ENCODE data around the gene GLOD4.
A peak's percentile ranks its signal among the peaks of the same experiment; 100 is the strongest.
"Not testable (repeated sequence)": the region's sequence is repeated elsewhere in the genome, so short reads cannot be mapped to it uniquely, and the experiment has no call there.

The GLOD4 gene

GRCh38 chr17:801660-802059 lies 19.6 kb upstream of the GLOD4 start:
- DNase-seq: no peak

GRCh38 chr17:800446-801242 lies 18.6 kb upstream of the GLOD4 start:
- no peak for DNase-seq

- no peak for DNase-seq
These were observed 17.2 kb upstream of the GLOD4 start for GRCh38 chr17:799261-799660.

GRCh38 chr17:798246-798645 lies 16.2 kb upstream of the GLOD4 start:
- no peak for DNase-seq

- no peak for DNase-seq
These were observed 15.3 kb upstream of the GLOD4 start for GRCh38 chr17:797236-797840.

- no peak for DNase-seq
These were observed 14.5 kb upstream of the GLOD4 start for GRCh38 chr17:796609-797008.

GRCh38 chr17:795721-796120 lies 13.6 kb upstream of the GLOD4 start:
- no peak for DNase-seq

GRCh38 chr17:795276-795675 lies 13.2 kb upstream of the GLOD4 start:
- no peak for DNase-seq

GRCh38 chr17:794876-795275 lies 12.8 kb upstream of the GLOD4 start:
- DNase-seq: peak; percentile 40

GRCh38 chr17:792277-792676 lies 10.2 kb upstream of the GLOD4 start:
- DNase-seq: no peak

GRCh38 chr17:791829-792228 lies 9.7 kb upstream of the GLOD4 start:
- DNase-seq: no peak

GRCh38 chr17:790874-791247 lies 8.8 kb upstream of the GLOD4 start:
- DNase-seq: not testable (repeated sequence)

- not testable (repeated sequence) for DNase-seq
These were observed 8.1 kb upstream of the GLOD4 start for GRCh38 chr17:789931-790873.

GRCh38 chr17:789160-789840 lies 7.2 kb upstream of the GLOD4 start:
- no peak for DNase-seq

- no peak for DNase-seq
These were observed 6.5 kb upstream of the GLOD4 start for GRCh38 chr17:788551-788950.

GRCh38 chr17:787641-788221 lies 5.7 kb upstream of the GLOD4 start:
- DNase-seq: no peak

GRCh38 chr17:785901-786300 lies 3.8 kb upstream of the GLOD4 start:
- DNase-seq: not testable (repeated sequence)

- no peak for DNase-seq
These were observed 2.1 kb upstream of the GLOD4 start for GRCh38 chr17:784143-784542.

GRCh38 chr17:778096-778495 lies 4.0 kb downstream of the GLOD4 start:
- no peak for DNase-seq

- no peak for DNase-seq
These were observed 7.8 kb downstream of the GLOD4 start for GRCh38 chr17:774313-774584.

- no peak for DNase-seq
These were observed 8.4 kb downstream of the GLOD4 start for GRCh38 chr17:773467-774312.

GRCh38 chr17:773016-773415 lies 9.1 kb downstream of the GLOD4 start:
- no peak for DNase-seq
